Activated CD4-positive, alpha-beta T cell treated with anti-CD3 and anti-CD28 coated beads, Interleukin-2, amount 10 ng/mL, durations not matched to agents 24 days and 14 days (primary cell): ENCODE results near the gene AKIRIN1. TPM values are rescaled to one million over a fixed set of nuclear protein-coding genes. Genes with fewer than 3 reads are reported as not detected.
"Not testable (repeated sequence)": the region's sequence is repeated elsewhere in the genome, so short reads cannot be mapped to it uniquely, and the experiment has no call there.

Experiments used
- DNase-seq: peaks from one replicate; pipeline ENCODE4 v3.0.0; 2022
- H3K27ac Mint-ChIP-seq: one replicate; pipeline ENCODE4 v1.8.0; 2022; ENCODE audit warnings: mild to moderate bottlenecking, mixed read lengths
- H3K27me3 Mint-ChIP-seq: one replicate; pipeline ENCODE4 v1.8.0; 2022; ENCODE audit warnings: mixed read lengths
- H3K36me3 Mint-ChIP-seq: one replicate; pipeline ENCODE4 v1.8.0; 2022; ENCODE audit warnings: low read depth, mild to moderate bottlenecking, mixed read lengths
- H3K4me1 Mint-ChIP-seq: one replicate; pipeline ENCODE4 v1.8.0; 2021; ENCODE audit warnings: mixed read lengths
- H3K4me3 Mint-ChIP-seq: one replicate; pipeline ENCODE4 v1.8.0; 2022; ENCODE audit warnings: mild to moderate bottlenecking, moderate library complexity, mixed read lengths
- H3K9me3 Mint-ChIP-seq: one replicate; pipeline ENCODE4 v1.8.0; 2021; ENCODE audit warnings: mixed read lengths
- intact Hi-C: fragments of 100-400 bp; cut with micrococcal nuclease; formaldehyde crosslinking; loops from one replicate; pipeline ENCODE4 v1.15.1; 2023
- total RNA-seq: library from RNA; stranded (reverse); gene quantifications from 2 replicates; pipeline ENCODE4 v1.2.3, GENCODE V29; 2022

Gene AKIRIN1
- total RNA-seq, 1 donor from 2014 or later = 79.3 TPM

- intact Hi-C loops = no loop called here
- Mint-ChIP-seq H3K27ac (no peak overlapping the region), H3K4me3 (no peak overlapping the region)
These were observed 52.4 kb downstream of the AKIRIN1 start for GRCh38 chr1:39043513-39043912.

DNA sequence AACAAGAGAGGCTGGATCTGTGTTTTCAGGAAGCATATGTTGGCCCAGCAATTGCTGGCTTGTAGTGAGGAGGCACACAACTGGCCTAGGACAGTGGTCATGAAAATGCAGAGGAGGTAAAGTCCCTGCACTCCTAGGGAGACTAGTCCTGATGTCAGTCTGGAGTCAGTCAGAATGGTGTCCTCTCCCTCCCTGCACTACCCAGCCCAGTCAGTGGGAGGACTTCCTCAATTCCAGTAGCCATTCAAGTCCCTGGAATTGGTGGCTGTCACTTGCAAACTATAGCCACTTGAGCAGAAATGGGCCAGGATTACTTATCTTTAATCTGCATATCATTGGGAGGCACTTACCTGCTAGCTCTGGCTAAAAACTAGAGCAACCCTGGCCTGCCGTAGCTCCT lies 53.7 kb downstream of the AKIRIN1 start:
- H3K4me3 Mint-ChIP-seq = no peak overlapping the region
- H3K4me1 Mint-ChIP-seq = peaks cover 2% of the 10 kb centered on the region
- no peaks in the 10 kb centered on the region for H3K27me3 Mint-ChIP-seq
- peaks cover 23% of the 10 kb centered on the region for H3K36me3 Mint-ChIP-seq
- peaks cover 3% of the 10 kb centered on the region for H3K9me3 Mint-ChIP-seq
- no peak for DNase-seq
- H3K27ac Mint-ChIP-seq = no peak overlapping the region
- intact Hi-C loops = no loop called here

More at GRCh38 chr1:39043513-39043912, 52.4 kb downstream of the AKIRIN1 start:
- Mint-ChIP-seq H3K27me3 (no peaks in the 10 kb centered on the region), H3K9me3 (peaks cover 3% of the 10 kb centered on the region), H3K36me3 (peaks cover 27% of the 10 kb centered on the region), H3K4me1 (peaks cover 6% of the 10 kb centered on the region)
- DNase-seq = no peak

DNA sequence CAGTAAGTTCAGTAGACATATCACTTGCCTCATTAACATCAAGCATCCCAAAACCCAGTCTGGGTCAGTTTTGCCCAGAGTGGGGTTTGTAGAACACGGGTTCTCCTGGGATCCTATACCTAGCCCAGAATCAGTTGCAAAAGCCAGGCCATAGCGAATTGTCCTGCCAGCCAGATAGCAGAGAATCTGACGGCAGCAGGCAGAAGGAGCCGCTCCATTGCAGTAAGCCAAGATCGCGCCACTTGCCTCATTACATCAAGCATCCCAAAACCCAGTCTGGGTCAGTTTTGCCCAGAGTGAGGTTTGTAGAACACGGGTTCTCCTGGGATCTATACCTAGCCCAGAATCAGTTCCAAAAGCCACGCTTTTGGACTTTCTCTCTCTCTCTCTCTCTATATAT lies 54.2 kb downstream of the AKIRIN1 start:
- Mint-ChIP-seq H3K36me3 (peaks cover 24% of the 10 kb centered on the region), H3K9me3 (peaks cover 3% of the 10 kb centered on the region), H3K4me3 (no peak overlapping the region), H3K27ac (no peak overlapping the region), H3K4me1 (peaks cover 2% of the 10 kb centered on the region), H3K27me3 (no peaks in the 10 kb centered on the region)
- DNase-seq = no peak
- intact Hi-C loops = no loop called here

DNA sequence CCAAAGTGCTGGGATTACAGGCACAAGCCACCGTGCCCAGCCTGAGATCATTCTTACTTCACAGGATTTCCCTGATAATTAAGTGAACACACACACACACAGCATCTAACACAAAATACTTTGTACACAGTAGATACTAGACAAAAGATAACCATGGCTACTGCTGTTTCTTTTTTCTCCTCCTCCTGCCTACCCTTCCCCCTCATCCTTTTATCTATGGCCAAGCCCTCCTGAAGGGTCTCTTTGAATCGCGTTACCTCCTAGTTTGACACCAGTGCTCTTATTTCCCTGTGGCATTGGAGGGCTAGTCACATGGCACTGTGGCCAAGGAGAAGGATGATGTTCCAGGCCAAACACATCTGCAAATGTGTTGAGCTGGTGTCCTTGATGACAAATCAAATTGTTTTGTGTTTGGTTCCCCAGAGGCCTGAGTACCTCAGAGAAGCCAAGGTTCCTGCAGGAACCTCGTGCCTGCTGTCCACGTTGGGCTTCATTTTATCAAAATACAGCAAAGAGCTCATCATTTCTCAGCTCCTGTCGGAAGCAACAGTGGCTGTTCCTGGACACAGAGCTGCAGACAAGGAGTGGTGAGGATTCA lies 55.6 kb downstream of the AKIRIN1 start:
- H3K4me3 Mint-ChIP-seq = no peak overlapping the region
- H3K27ac Mint-ChIP-seq = no peak overlapping the region
- H3K4me1 Mint-ChIP-seq = peaks cover 6% of the 10 kb centered on the region

GRCh38 chr1:39047374-39048229 lies 56.5 kb downstream of the AKIRIN1 start:
- no peak for DNase-seq

More for the DNA sequence above, 55.6 kb downstream of the AKIRIN1 start:
- Mint-ChIP-seq H3K36me3 (peaks cover 21% of the 10 kb centered on the region), H3K9me3 (peaks cover 3% of the 10 kb centered on the region), H3K27me3 (no peaks in the 10 kb centered on the region)
- no peak for DNase-seq
- intact Hi-C loops = no loop called here

DNA sequence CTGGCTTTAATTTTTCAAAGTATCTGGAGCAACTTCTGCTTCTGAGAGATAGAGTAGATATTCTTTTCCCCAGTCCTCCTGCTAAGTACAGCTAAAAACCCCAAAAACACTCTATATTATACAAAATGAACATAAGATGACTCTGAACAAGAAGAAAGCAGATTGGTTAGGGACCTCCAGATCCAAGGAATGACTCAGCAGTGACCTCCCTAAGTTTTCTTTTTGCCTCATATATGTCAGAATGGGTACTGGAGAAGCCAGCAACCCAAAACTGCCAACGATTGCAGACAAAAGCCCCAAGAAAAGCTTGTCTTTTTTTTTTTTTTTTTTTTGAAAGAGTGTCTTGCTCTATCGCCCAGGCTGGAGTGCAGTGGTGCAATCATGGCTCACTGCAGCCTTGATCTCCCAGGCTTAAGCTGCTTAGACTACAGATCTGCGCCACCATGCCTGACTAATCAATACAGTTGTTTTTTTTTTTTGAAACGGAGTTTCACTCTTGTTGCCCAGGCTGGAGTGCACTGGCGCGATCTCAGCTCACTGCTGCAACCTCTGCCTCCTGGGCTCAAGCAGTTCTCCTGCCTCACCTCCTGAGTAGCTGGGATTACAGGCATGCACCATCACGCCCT lies 57.8 kb downstream of the AKIRIN1 start:
- H3K4me1 Mint-ChIP-seq = peaks cover 4% of the 10 kb centered on the region
- no peaks in the 10 kb centered on the region for H3K9me3 Mint-ChIP-seq
- DNase-seq = no peak
- intact Hi-C loops = no loop called here
- H3K27me3 Mint-ChIP-seq = no peaks in the 10 kb centered on the region
- peaks cover 9% of the 10 kb centered on the region for H3K36me3 Mint-ChIP-seq
- H3K4me3 Mint-ChIP-seq = no peak overlapping the region
- H3K27ac Mint-ChIP-seq = no peak overlapping the region

More at GRCh38 chr1:39047374-39048229, 56.5 kb downstream of the AKIRIN1 start:
- H3K27ac Mint-ChIP-seq = no peak overlapping the region
- peaks cover 2% of the 10 kb centered on the region for H3K9me3 Mint-ChIP-seq
- peaks cover 18% of the 10 kb centered on the region for H3K36me3 Mint-ChIP-seq
- intact Hi-C loops = no loop called here
- H3K4me1 Mint-ChIP-seq = peaks cover 6% of the 10 kb centered on the region
- H3K27me3 Mint-ChIP-seq = no peaks in the 10 kb centered on the region
- no peak overlapping the region for H3K4me3 Mint-ChIP-seq

- H3K27me3 Mint-ChIP-seq = no peaks in the 10 kb centered on the region
- no peak for DNase-seq
- H3K27ac Mint-ChIP-seq = no peak overlapping the region
- H3K4me3 Mint-ChIP-seq = no peak overlapping the region
- H3K4me1 Mint-ChIP-seq = peaks cover 4% of the 10 kb centered on the region
- no peaks in the 10 kb centered on the region for H3K9me3 Mint-ChIP-seq
- H3K36me3 Mint-ChIP-seq = peaks cover 6% of the 10 kb centered on the region
- intact Hi-C loops = no loop called here
These were observed 58.9 kb downstream of the AKIRIN1 start for GRCh38 chr1:39050001-39050400.

DNA sequence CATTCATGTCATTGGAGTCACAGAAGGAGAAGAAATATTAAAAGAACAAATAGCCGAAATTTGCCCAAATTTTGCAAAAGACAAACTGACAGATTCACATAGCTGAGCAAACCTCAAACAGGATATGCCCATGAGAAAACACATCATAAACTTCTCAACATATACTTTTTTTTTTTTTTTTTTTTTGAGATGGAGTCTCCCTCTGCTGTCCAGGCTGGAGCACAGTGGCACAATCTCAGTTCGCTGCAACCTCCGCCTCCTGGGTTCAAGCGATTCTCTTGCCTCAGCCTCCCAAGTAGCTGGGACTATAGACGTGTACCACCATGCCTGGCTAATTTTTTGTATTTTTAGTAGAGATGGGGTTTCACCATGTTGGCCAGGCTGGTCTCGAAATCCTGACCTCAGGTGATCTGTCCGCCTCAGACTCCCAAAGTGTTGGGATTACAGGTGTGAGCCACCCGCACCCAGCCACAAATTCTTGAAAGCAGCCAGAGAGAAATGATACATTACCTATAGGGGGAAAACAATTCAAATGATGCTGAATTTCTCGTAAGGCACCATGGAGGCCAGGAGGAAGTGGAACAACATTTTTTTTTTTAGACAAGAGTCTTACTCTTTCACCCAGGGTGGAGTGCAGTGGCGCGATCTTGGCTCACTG lies 60.2 kb downstream of the AKIRIN1 start:
- H3K9me3 Mint-ChIP-seq, H3K36me3 Mint-ChIP-seq, H3K4me1 Mint-ChIP-seq, H3K27ac Mint-ChIP-seq, H3K27me3 Mint-ChIP-seq, DNase-seq, intact Hi-C loops, H3K4me3 Mint-ChIP-seq: not testable (repeated sequence)

GRCh38 chr1:39051956-39052355 lies 60.9 kb downstream of the AKIRIN1 start:
- peaks cover 6% of the 10 kb centered on the region for H3K36me3 Mint-ChIP-seq
- DNase-seq = no peak
- no peak overlapping the region for H3K27ac Mint-ChIP-seq
- H3K4me3 Mint-ChIP-seq = no peak overlapping the region
- intact Hi-C loops = no loop called here
- H3K4me1 Mint-ChIP-seq = peaks cover 4% of the 10 kb centered on the region
- H3K27me3 Mint-ChIP-seq = no peaks in the 10 kb centered on the region
- no peaks in the 10 kb centered on the region for H3K9me3 Mint-ChIP-seq

GRCh38 chr1:39055213-39055710 lies 64.2 kb downstream of the AKIRIN1 start:
- intact Hi-C loops, H3K36me3 Mint-ChIP-seq: not testable (repeated sequence)

More at GRCh38 chr1:39055213-39055710, 64.2 kb downstream of the AKIRIN1 start:
- not testable (repeated sequence) for H3K27me3 Mint-ChIP-seq, H3K4me3 Mint-ChIP-seq, H3K9me3 Mint-ChIP-seq, H3K4me1 Mint-ChIP-seq, DNase-seq, H3K27ac Mint-ChIP-seq

Other genes starting within 250 kb of the AKIRIN1 start
- 10.9 and 11.0 TPM in 2 replicates for gene RRAGC, start 131.5 kb upstream of the AKIRIN1 start, total RNA-seq
- gene MYCBP, start 117.9 kb upstream of the AKIRIN1 start, total RNA-seq = 35.1 and 40.7 TPM in 2 replicates
- gene GJA9, start 109.7 kb upstream of the AKIRIN1 start, total RNA-seq = not detected in 2 replicates
- not detected in 2 replicates for gene RHBDL2, start 49.4 kb upstream of the AKIRIN1 start, total RNA-seq
- gene NDUFS5, start 35.1 kb downstream of the AKIRIN1 start, total RNA-seq = 162 and 164 TPM in 2 replicates
- gene MACF1, start 213.4 kb downstream of the AKIRIN1 start, total RNA-seq = 203 and 204 TPM in 2 replicates